Naive thymus-derived CD8-positive, alpha-beta T cell (primary cell): ENCODE data around the gene SLC8A2. TPM values are rescaled to one million over a fixed set of nuclear protein-coding genes. Genes with fewer than 3 reads are reported as not detected.
"Not testable (repeated sequence)": the region's sequence is repeated elsewhere in the genome, so short reads cannot be mapped to it uniquely, and the experiment has no call there.

ENCODE experiments used
- ATAC-seq, 2 donors: fragments of 150-1000 bp; cut with Tn5 transposase in 1 of 2; sonication (Bioruptor Pico), chemical (Tn5 transposase) in 1 of 2; 1 replicate in 1 of 2; 2 replicates in 1 of 2; pipeline ENCODE4 v1.10.0; 2021; ENCODE audit warnings: mild to moderate bottlenecking in 2 of 2, moderate library complexity in 2 of 2
- POLR2A ChIA-PET: fragments of 350-600 bp; sonication (Branson Sonifier 250); formaldehyde crosslinking; loops from one replicate; lab custom pipeline; 2021; ENCODE audit warnings: antibody characterized with exemption; lab: Charles Lee
- DNase-seq, 10 donors: peaks; one replicate each; pipeline versions ENCODE4 v3.0.0 to v3.0.0-alpha.2; 2020 to 2022
- H3K27ac Mint-ChIP-seq, 10 donors: one replicate each; pipeline ENCODE4 v1.8.0; 2020 to 2022; ENCODE audit warnings: mild to moderate bottlenecking in 10 of 10, mixed read lengths in 10 of 10, moderate library complexity in 4 of 10, inconsistent platforms in 1 of 10
- H3K27me3 Mint-ChIP-seq, 5 donors: one replicate each; pipeline ENCODE4 v1.8.0; 2021 to 2022; ENCODE audit warnings: mixed read lengths in 5 of 5
- H3K36me3 Mint-ChIP-seq, 3 donors: one replicate each; pipeline ENCODE4 v1.8.0; 2020 to 2022; ENCODE audit warnings: mixed read lengths in 3 of 3, mild to moderate bottlenecking in 2 of 3, inconsistent platforms in 1 of 3
- H3K4me1 Mint-ChIP-seq, 4 donors: one replicate each; pipeline ENCODE4 v1.8.0; 2021 to 2022; ENCODE audit warnings: mixed read lengths in 4 of 4
- H3K4me3 Mint-ChIP-seq, 10 donors: one replicate each; pipeline ENCODE4 v1.8.0; 2020 to 2022; ENCODE audit warnings: mild to moderate bottlenecking in 10 of 10, mixed read lengths in 10 of 10, moderate library complexity in 6 of 10, inconsistent platforms in 1 of 10
- H3K9me3 Mint-ChIP-seq, 9 donors: one replicate each; pipeline ENCODE4 v1.8.0; 2020 to 2022; ENCODE audit warnings: mixed read lengths in 9 of 9, mild to moderate bottlenecking in 3 of 9, inconsistent platforms in 1 of 9, moderate library complexity in 1 of 9
- polyA plus RNA-seq, 3 donors: library from polyadenylated mRNA; unstranded; fragments of 300-500 nt; fragmentation: Illumina TruSeq; gene quantifications; one replicate each; pipeline ENCODE4 v1.2.3, GENCODE V29; 2021
- total RNA-seq, 8 experiments: library from RNA in 2 of 8; stranded (reverse) in 2 of 8; gene quantifications; one replicate each; pipeline ENCODE4 v1.2.3 and lab custom pipeline; 2021 to 2026

The SLC8A2 gene
- total and polyA plus RNA-seq, 5 experiments from 2014 or later, result 0.02 to 0.42 (median 0.12) TPM; not detected in 2

DNA sequence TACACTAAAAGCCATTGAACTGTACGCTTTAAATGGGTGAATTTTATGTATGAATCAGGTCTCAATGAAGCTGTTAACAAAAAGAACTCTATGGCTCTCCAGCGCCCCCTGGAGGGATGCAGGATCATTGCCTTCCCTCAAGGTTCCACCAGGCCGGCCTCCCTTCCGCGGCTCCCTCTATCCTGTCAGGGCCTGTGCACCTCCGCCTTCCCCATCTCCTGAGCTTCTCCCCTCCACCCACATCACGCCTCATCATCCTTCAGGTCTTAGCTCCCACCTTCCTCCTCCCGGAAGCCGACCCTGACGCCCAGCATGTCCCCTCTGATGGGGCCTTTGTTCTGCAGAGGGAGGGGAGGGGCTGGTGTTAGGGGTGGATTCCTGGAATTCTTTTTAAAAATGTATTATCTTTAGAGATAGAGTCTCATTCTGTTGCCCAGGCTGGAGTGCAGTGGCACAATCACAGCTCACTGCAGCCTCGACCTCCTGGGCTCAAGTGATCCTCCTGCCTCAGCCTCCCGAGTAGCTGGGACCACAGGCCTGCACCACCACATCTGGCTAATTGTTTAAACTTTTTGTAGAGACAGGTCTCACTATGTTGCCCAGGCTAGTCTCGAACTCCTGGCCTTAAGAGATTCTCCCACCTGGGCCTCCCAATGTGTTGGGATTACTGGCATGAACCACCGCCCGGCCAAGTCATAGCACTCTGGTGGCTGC is 80.0 kb downstream of the SLC8A2 start:
- Mint-ChIP-seq H3K27ac (peak overlapping the region in 4 of 10 donors; percentile 24 to 89 (median 52)), H3K27me3 (peaks cover 7 to 24% (median 20%) of the 10 kb centered on the region in 5 donors), H3K4me1 (peaks cover 3 to 7% (median 6%) of the 10 kb centered on the region in 4 donors), H3K4me3 (no peak overlapping the region), H3K9me3 (no peaks in the 10 kb centered on the region), H3K36me3 (no peaks in the 10 kb centered on the region)
- POLR2A ChIA-PET, result interaction anchor here (0.5 kb wide), 1 partner anchor 134 kb away, joined by 4 read pairs; no protein-coding TSS in a partner anchor
- ATAC-seq (peak; percentile 76 to 87), DNase-seq (peak; percentile 59 to 87 (median 76))

DNA sequence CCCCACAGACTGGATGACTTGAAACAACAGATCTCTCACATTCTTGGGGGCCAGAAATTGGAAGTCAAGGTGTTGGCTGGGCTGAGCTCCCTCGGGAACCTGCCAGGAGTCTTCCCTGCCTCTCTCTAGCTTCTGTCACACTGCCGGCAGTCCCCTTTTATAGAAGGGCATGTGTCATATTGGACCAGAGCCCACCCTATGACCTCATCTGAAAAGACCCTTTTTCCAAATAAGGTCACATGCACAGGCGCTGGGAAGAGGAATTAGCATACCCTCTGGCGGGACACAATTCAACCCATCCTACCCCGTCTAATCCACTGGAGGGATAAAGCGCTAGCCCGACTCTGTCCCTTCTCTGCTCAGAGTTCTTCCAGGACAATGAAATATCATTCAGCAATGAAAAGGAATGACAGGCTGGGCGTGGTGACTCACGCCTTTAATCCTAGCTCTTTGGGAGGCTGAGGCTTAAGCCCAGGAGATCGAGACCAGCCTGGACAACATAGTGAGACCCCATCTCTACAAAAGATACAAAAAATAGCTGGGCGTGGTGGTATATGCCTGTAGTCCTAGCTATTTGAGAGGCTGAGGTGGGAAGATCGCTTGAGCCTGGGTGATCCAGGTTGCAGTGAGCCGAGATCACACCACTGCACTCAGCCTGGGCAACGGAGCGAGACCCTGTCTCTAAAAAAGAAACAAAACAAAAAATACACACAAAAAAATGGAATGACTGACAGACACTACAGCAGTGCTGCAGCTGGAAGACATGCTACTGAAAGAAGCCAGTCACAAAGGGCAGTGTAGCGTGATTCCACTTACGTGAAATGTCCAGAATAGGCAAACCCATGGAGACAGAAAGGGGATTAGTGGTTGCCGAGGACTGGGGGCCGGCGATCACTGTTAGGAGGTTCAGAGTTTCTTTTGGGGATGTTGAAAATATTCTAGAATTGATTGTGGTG is 80.9 kb downstream of the SLC8A2 start:
- peaks cover 3 to 7% (median 6%) of the 10 kb centered on the region in 4 donors for H3K4me1 Mint-ChIP-seq

DNA sequence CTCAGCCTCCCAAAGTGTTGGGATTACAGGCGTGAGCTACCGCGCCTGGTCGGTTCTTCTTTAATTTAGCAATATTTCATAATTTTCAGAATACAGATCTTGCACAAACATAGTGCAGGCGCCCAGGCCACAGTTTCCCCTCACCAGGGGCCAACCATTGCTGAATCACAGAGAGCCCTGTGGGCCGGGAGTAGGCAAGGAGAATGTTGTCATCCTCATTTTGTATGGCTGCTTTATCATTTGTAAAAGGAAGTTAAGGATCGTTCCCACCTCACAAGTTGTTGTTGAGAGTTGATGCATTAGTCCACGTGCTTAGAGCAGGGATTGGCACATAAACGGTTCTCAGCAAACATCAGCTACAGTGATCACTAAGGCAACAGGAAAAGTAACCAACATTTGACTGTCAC is 82.5 kb downstream of the SLC8A2 start:
- Mint-ChIP-seq H3K27ac (no peak overlapping the region), H3K36me3 (no peaks in the 10 kb centered on the region), H3K9me3 (no peaks in the 10 kb centered on the region), H3K4me3 (peak overlapping the region in 1 of 10 donors; percentile 24), H3K27me3 (peaks cover 4 to 16% (median 11%) of the 10 kb centered on the region in 5 donors), H3K4me1 (peaks cover 3 to 7% (median 6%) of the 10 kb centered on the region in 4 donors)
- POLR2A ChIA-PET, result no interaction called here
- ATAC-seq, result no peak
- no peak for DNase-seq

More for the DNA sequence above, 80.9 kb downstream of the SLC8A2 start:
- ATAC-seq (no peak), DNase-seq (no peak)
- H3K4me3 Mint-ChIP-seq, result no peak overlapping the region
- peak overlapping the region in 1 of 10 donors; percentile 63 for H3K27ac Mint-ChIP-seq
- POLR2A ChIA-PET, result interaction anchor here (0.5 to 0.6 kb wide), 3 partner anchors 73 to 135 kb away, joined by 3 to 8 read pairs (median 4); no protein-coding TSS in a partner anchor
- H3K36me3 Mint-ChIP-seq, result no peaks in the 10 kb centered on the region
- H3K9me3 Mint-ChIP-seq, result no peaks in the 10 kb centered on the region
- H3K27me3 Mint-ChIP-seq, result peaks cover 7 to 20% (median 16%) of the 10 kb centered on the region in 5 donors

DNA sequence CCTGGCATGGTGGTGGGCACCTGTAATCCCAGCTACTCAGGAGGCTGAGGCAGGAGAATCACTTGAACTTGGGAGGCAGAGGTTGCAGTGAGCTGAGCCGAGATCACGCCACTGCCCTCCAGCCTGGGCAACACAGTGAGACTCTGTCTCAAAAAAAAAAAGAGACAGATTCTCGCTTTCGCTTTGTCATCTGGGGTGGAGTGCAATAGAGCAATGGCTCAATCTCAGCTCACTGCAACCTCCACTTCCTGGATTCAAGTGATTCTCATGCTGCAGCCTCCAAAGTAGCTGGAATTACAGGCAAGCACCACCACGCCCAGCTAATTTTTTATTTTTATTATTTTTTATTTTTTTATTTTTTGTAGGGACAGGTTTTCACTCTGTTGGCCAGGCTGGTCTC is 83.0 kb downstream of the SLC8A2 start:
- H3K9me3 Mint-ChIP-seq, H3K36me3 Mint-ChIP-seq, H3K4me1 Mint-ChIP-seq, ATAC-seq, H3K27ac Mint-ChIP-seq, DNase-seq, POLR2A ChIA-PET, H3K4me3 Mint-ChIP-seq: not testable (repeated sequence)
- H3K27me3 Mint-ChIP-seq, result peaks cover 2 to 12% (median 7%) of the 10 kb centered on the region in 5 donors

DNA sequence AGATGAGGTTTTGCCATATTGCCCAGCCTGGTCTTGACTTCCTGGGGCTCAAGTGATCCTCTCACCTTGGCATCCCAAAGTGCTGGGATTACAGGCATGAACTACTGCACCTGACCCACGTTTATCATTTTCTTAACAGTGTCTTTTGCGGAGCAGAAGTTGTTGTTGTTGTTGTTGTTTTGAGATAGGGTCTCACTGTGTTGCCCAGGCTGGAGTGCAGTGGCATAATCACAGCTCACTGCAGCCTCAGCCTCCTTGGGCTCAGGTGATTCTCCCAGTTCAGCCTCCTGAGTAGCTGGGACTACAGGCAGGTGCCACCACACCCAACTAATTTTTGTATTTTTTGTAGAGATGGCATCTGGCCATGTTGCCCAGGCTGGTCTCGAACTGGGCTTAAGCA is 84.1 kb downstream of the SLC8A2 start:
- H3K36me3 Mint-ChIP-seq, ATAC-seq, H3K27me3 Mint-ChIP-seq, DNase-seq, POLR2A ChIA-PET, H3K9me3 Mint-ChIP-seq, H3K4me3 Mint-ChIP-seq: not testable (repeated sequence)
- peak overlapping the region in 1 of 10 donors; percentile 68 for H3K27ac Mint-ChIP-seq
- H3K4me1 Mint-ChIP-seq, result peaks cover 3 to 16% (median 13%) of the 10 kb centered on the region in 4 donors

DNA sequence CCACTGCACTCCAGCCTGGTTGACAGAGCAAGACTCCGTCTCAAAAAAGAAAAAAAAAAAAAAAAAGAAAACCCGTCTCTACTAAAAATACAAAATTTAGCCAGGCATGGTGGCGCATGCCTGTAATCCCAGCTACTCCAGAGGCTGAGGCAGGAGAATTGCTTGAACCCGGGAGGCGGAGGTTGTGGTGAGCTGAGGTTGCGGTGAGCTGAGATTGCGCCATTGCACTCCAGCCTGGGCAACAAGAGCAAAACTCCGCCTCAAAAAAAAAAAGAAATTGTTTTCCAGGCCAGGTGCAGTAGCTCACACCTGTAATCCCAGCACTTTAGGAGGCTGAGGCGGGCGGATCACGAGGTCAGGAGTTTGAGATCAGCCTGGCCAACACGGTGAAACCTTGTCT is 85.1 kb downstream of the SLC8A2 start:
- H3K27me3 Mint-ChIP-seq, H3K36me3 Mint-ChIP-seq, H3K4me3 Mint-ChIP-seq, ATAC-seq, H3K9me3 Mint-ChIP-seq, H3K27ac Mint-ChIP-seq, DNase-seq: not testable (repeated sequence)
- POLR2A ChIA-PET, result interaction anchor here (0.7 kb wide), 1 partner anchor 161 kb away, joined by 6 read pairs; no protein-coding TSS in a partner anchor
- peaks cover 6 to 23% (median 21%) of the 10 kb centered on the region in 4 donors for H3K4me1 Mint-ChIP-seq

DNA sequence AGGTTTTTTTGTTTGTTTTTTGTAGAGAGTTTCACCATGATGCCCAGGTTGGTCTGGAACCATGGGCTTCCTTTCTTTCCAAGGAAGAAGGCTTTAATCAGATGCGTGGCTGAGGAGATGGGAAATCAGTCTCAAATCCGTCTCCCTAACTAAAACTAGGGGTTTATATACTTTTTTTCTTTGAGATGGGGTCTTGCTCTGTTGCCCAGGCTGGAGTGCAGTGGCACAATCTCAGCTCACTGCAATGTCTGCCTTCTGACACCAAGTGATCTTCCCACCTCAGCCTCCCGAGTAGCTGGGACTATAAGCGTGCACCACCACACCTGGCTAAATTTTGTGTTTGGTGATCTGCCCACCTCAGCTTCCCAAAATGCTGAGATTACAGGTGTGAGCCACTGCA is 87.2 kb downstream of the SLC8A2 start:
- peaks cover 8 to 26% (median 24%) of the 10 kb centered on the region in 4 donors for H3K4me1 Mint-ChIP-seq
- not testable (repeated sequence) for ATAC-seq, H3K27ac Mint-ChIP-seq, DNase-seq, H3K27me3 Mint-ChIP-seq, H3K9me3 Mint-ChIP-seq, H3K4me3 Mint-ChIP-seq
- POLR2A ChIA-PET, result interaction anchor here (0.6 kb wide), 1 partner anchor 286 kb away, joined by 3 read pairs; no protein-coding TSS in a partner anchor
- peaks cover 4 to 22% (median 12%) of the 10 kb centered on the region in 3 donors for H3K36me3 Mint-ChIP-seq

DNA sequence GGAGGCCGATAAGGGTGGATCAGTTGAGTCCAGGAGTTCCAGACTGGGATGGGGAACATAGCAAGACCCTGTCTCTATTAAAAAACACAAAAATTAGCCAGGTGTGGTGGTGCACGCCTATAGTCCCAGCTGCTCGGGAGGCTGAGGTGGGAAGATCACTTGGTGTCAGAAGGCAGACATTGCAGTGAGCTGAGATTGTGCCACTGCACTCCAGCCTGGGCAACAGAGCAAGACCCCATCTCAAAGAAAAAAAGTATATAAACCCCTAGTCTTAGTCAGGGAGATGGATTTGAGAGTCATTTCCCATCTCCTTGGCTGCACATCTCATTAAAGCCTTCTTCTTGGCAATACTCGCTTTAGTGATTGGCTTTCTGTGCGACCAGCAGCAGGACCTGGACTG is 87.8 kb downstream of the SLC8A2 start:
- H3K27ac Mint-ChIP-seq, result peak overlapping the region in 5 of 10 donors; percentile 26 to 61 (median 49)
- H3K4me1 Mint-ChIP-seq, result peaks cover 8 to 25% (median 23%) of the 10 kb centered on the region in 4 donors
- POLR2A ChIA-PET, result interaction anchor here (0.6 kb wide), 1 partner anchor 287 kb away, joined by 3 read pairs; no protein-coding TSS in a partner anchor
- ATAC-seq, H3K9me3 Mint-ChIP-seq, H3K27me3 Mint-ChIP-seq, DNase-seq: not testable (repeated sequence)
- H3K4me3 Mint-ChIP-seq, result peak overlapping the region in 1 of 10 donors; percentile 24
- peaks cover 4 to 26% (median 12%) of the 10 kb centered on the region in 3 donors for H3K36me3 Mint-ChIP-seq

DNA sequence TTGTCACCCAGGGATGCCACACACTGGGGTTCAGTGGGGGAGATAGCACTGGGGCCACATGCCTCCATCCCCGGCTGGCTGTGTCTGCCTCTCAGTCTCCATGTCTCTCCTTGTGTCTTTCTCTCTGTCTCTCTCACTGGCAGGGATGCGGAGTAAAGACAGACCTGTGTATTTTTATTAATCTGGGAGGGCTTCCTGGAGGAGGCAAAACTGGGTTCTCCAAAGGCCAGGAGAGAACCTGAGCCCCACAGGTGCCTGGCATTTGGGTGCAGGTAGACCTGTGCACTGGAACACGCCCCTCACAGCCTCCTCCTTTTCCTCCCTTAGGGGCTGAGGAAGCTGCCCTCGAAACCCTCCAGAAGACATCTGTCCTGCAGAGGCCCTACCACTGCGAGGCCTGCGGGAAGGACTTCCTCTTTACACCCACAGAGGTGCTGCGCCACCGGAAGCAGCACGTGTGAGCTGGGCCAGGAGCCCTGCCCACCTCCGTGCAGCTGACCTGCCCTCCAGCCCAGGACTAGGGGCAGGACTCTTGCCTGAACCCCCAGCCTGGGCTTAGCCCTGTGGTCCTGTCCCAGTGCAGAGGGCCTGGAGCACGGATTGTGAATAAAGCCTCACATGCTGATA is 89.9 kb downstream of the SLC8A2 start:
- no peaks in the 10 kb centered on the region for H3K27me3 Mint-ChIP-seq
- ATAC-seq (peak; percentile 66 to 70), DNase-seq (peak in 4 of 10 donors; percentile 7 to 30 (median 16))
- H3K27ac Mint-ChIP-seq, result peak overlapping the region; percentile 58 to 97 (median 82)
- POLR2A ChIA-PET, result no interaction called here
- peaks cover 8 to 25% (median 23%) of the 10 kb centered on the region in 4 donors for H3K4me1 Mint-ChIP-seq
- peak overlapping the region in 4 of 10 donors; percentile 4 to 64 (median 50) for H3K4me3 Mint-ChIP-seq
- peaks cover 4 to 37% (median 12%) of the 10 kb centered on the region in 3 donors for H3K36me3 Mint-ChIP-seq
- H3K9me3 Mint-ChIP-seq, result no peaks in the 10 kb centered on the region

DNA sequence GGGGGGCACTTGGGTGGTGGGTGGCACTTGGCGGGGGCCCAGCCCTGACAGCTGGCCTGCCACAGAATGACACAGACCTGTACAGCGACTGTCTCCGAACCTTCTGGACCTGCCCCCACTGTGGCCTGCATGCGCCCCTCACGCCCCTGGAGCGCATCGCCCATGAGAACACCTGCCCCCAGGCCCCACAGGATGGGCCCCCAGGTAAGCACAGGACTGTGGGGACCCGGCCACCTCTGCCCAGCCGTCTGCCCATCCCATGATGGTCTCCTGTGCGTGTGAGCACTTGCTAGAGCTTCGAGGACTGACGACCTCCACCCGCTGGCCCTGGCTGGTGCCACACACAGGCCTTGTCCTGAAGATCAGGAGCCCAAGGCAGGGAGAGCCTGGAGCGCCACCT is 90.6 kb downstream of the SLC8A2 start:
- Mint-ChIP-seq H3K4me3 (peak overlapping the region in 2 of 10 donors; percentile 44 to 64), H3K27me3 (no peaks in the 10 kb centered on the region), H3K9me3 (no peaks in the 10 kb centered on the region), H3K36me3 (peaks cover 4 to 39% (median 13%) of the 10 kb centered on the region in 3 donors), H3K27ac (peak overlapping the region in 9 of 10 donors; percentile 58 to 97 (median 83)), H3K4me1 (peaks cover 8 to 25% (median 23%) of the 10 kb centered on the region in 4 donors)
- ATAC-seq, result no peak
- POLR2A ChIA-PET, result interaction anchor here (0.5 kb wide), 1 partner anchor 565 kb away, joined by 3 read pairs; no protein-coding TSS in a partner anchor
- no peak for DNase-seq

DNA sequence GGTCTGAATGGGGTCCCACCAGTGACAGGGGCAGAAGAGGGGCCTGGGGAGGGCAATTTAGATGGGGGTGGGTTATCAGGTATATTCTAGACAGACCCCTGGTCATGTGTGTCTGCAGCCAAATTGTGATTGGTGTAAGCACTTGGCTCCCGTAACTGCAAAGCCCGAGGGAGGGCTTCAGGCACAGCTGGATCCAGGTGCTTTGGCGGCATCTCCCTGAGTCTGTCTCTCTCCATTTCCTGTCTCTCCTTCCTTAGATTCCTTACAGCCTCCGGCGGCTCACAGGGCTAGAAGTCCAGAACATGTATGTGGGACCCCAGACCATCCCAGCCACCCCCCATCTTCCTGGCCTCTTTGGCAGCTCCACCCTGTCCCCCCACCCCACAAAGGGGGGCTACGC is 91.1 kb downstream of the SLC8A2 start:
- Mint-ChIP-seq H3K27ac (peak overlapping the region in 5 of 10 donors; percentile 19 to 58 (median 56)), H3K4me1 (peaks cover 8 to 25% (median 23%) of the 10 kb centered on the region in 4 donors), H3K9me3 (no peaks in the 10 kb centered on the region), H3K4me3 (no peak overlapping the region), H3K27me3 (no peaks in the 10 kb centered on the region), H3K36me3 (peaks cover 4 to 43% (median 14%) of the 10 kb centered on the region in 3 donors)
- no peak for ATAC-seq
- DNase-seq, result no peak
- POLR2A ChIA-PET, result interaction anchor here (0.5 kb wide), 1 partner anchor 564 kb away, joined by 3 read pairs; no protein-coding TSS in a partner anchor
